Karpas-422 (cell line): ENCODE measurements around the gene RNF115. TPM values are rescaled to one million over a fixed set of nuclear protein-coding genes. Genes with fewer than 3 reads are reported as not detected.
A peak's percentile ranks its signal among the peaks of the same experiment; 100 is the strongest.
"Not testable (repeated sequence)": the region's sequence is repeated elsewhere in the genome, so short reads cannot be mapped to it uniquely, and the experiment has no call there.

ENCODE experiments used
- DNase-seq: peaks from one replicate; pipeline ENCODE4 v3.0.0-alpha.2; 2015
- H2AFZ ChIP-seq: fragments of 200-600 bp; sonication (generic); 2 replicates; pipeline ENCODE4 v1.6.1; 2014; ENCODE audit warnings: antibody characterized with exemption, low read length, mixed read lengths
- H3K27ac ChIP-seq: fragments of 200-600 bp; sonication (generic); 2 replicates; pipeline ENCODE4 v1.5.1; 2014; ENCODE audit warnings: mild to moderate bottlenecking, low read length, moderate library complexity
- H3K27me3 ChIP-seq: fragments of 200-600 bp; sonication (generic); 2 replicates; pipeline ENCODE4 v1.6.1; 2014; ENCODE audit warnings: low read length, mixed read lengths
- H3K36me3 ChIP-seq: fragments of 200-600 bp; sonication (generic); 2 replicates; pipeline ENCODE4 v1.6.1; 2014; ENCODE audit warnings: low read length, mixed read lengths; ENCODE audit not compliant: insufficient read depth
- H3K4me1 ChIP-seq: fragments of 200-600 bp; sonication (generic); 2 replicates; pipeline ENCODE4 v1.6.1; 2014; ENCODE audit warnings: mild to moderate bottlenecking, low read length, mixed read lengths
- H3K4me2 ChIP-seq: fragments of 200-600 bp; sonication (generic); 2 replicates; pipeline ENCODE4 v1.6.1; 2014; ENCODE audit warnings: low read length, low read depth, mild to moderate bottlenecking; ENCODE audit not compliant: poor library complexity, severe bottlenecking
- H3K4me3 ChIP-seq: fragments of 200-600 bp; sonication (generic); 2 replicates; pipeline ENCODE4 v1.5.1; 2014; ENCODE audit warnings: mild to moderate bottlenecking, antibody characterized with exemption, low read length, mixed read lengths
- H3K79me2 ChIP-seq: fragments of 200-600 bp; sonication (generic); 2 replicates; pipeline ENCODE4 v1.6.1; 2014; ENCODE audit warnings: mild to moderate bottlenecking, low read length, mixed read lengths
- H3K9ac ChIP-seq: fragments of 200-600 bp; sonication (generic); 2 replicates; pipeline ENCODE4 v1.6.0; 2014; ENCODE audit warnings: low read length
- H3K9me2 ChIP-seq: fragments of 200-600 bp; sonication (generic), shearing (Covaris generic); replicated peaks from 2 replicates; pipeline ENCODE4 v1.6.0; 2014; ENCODE audit warnings: mild to moderate bottlenecking, low read length, moderate library complexity; ENCODE audit not compliant: insufficient read depth
- H3K9me3 ChIP-seq: fragments of 300-700, 200-600 bp; sonication (generic); 2 replicates; pipeline ENCODE4 v1.6.1; 2014; ENCODE audit warnings: low read length, mixed read lengths
- H4K20me1 ChIP-seq: fragments of 200-600 bp; sonication (generic); 2 replicates; pipeline ENCODE4 v1.6.1; 2014; ENCODE audit warnings: mild to moderate bottlenecking, antibody characterized with exemption, low read length, low read depth; ENCODE audit not compliant: insufficient read depth
- total RNA-seq: library from RNA; depleted of rRNA; stranded (reverse); fragments of >200 nt; shearing (Covaris generic); gene quantifications from 2 replicates; pipeline ENCODE4 v1.2.3, GENCODE V29; 2014; ENCODE audit warnings: low replicate concordance

Gene RNF115
- total RNA-seq, 1 experiment from 2014 or later, result 21.8 TPM

DNA sequence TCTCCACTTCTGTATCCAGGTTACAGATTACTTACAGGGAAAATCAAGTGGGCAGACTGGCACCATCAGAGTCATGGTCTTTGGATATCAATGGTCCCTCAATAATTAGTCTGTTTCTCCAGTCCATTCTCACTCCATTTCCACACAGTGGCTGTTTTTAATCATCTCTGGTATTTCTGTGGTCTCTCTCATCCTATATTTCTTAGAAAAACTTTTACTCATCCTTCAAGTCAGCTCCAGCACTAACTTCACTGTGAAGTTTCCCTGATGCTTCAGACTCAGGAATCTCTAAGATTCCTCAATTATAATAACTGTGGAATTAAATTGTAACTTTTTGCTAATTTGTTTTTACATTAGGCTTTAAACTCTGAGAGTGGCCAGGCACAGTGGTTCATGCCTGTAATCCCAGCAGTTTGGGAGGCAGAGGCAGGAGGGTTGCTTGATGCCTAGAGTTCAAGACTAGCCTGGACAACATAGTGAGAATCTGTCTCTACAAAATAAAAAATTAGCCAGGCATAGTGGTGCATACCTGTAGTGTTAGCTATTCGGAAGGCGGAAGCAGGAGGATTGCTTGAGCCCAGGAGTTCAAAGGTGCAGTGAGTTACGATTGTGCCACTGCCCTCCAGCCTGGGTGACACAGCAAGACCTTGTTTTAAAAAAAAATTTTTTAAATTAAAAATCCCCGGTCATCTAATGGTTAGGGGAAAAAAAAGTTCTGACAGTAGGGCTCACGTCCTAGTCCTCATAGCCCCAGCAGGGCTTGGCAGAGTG lies 94.0 kb downstream of the RNF115 start:
- Histone ChIP-seq H3K4me3 (no peak overlapping the region), H3K4me2 (no peak overlapping the region), H3K9me3 (no peaks in the 10 kb centered on the region), H3K36me3 (no peaks in the 10 kb centered on the region), H3K9ac (no peak overlapping the region), H4K20me1 (no peaks in the 10 kb centered on the region), H3K27me3 (no peaks in the 10 kb centered on the region), H3K79me2 (no peaks in the 10 kb centered on the region), H2AFZ (no peak overlapping the region), H3K27ac (no peak overlapping the region), H3K4me1 (peaks cover 11% of the 10 kb centered on the region), H3K9me2 (no peaks in the 10 kb centered on the region)
- DNase-seq, result no peak

DNA sequence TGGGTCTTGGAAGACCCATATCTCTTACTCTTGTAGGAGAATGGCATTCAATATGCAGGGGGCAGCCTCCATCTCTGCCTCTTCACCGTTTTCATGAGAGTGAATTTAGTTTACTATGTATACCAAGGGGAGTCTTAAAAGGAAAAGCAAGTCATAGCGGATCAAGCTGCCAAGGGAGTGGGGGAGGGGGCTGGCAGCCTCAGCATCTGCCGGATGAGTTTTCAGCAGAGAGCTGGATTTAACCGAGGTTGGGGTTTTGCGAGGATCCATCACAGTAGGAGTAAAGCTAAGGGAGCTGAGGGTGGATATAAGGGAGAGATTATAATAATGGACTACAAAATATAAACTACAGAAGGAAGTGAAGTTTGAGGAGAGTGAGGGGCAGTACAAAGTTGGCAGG lies 94.7 kb downstream of the RNF115 start:
- no peak overlapping the region for H3K27ac ChIP-seq

DNA sequence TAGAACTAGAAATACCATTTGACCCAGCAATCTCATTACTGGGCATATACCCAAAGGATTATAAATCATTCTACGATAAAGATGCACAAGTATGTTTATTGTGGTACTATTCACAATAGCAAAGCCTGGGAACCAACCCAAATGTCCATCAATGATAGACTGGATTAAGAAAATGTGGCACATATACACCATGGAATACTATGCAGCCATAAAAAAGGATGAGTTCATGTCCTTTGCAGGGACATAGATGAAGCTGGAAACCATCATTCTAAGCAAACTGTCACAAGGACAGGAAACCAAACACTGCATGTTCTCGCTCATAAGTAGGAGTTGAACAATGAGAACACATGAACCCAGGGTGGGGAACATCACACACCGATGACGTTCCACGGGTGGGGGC lies 97.7 kb downstream of the RNF115 start:
- H3K27ac ChIP-seq, H2AFZ ChIP-seq, H4K20me1 ChIP-seq, H3K4me2 ChIP-seq, H3K79me2 ChIP-seq, H3K36me3 ChIP-seq, H3K27me3 ChIP-seq, H3K9me2 ChIP-seq, H3K9me3 ChIP-seq, H3K4me1 ChIP-seq, DNase-seq, H3K9ac ChIP-seq, H3K4me3 ChIP-seq: not testable (repeated sequence)

More for the DNA sequence above, 94.7 kb downstream of the RNF115 start:
- Histone ChIP-seq H3K79me2 (no peaks in the 10 kb centered on the region), H3K4me1 (peaks cover 7% of the 10 kb centered on the region), H3K9ac (no peak overlapping the region), H3K36me3 (no peaks in the 10 kb centered on the region), H4K20me1 (no peaks in the 10 kb centered on the region), H2AFZ (no peak overlapping the region), H3K9me3 (no peaks in the 10 kb centered on the region), H3K9me2 (no peaks in the 10 kb centered on the region), H3K27me3 (no peaks in the 10 kb centered on the region), H3K4me2 (no peak overlapping the region), H3K4me3 (no peak overlapping the region)
- no peak for DNase-seq

DNA sequence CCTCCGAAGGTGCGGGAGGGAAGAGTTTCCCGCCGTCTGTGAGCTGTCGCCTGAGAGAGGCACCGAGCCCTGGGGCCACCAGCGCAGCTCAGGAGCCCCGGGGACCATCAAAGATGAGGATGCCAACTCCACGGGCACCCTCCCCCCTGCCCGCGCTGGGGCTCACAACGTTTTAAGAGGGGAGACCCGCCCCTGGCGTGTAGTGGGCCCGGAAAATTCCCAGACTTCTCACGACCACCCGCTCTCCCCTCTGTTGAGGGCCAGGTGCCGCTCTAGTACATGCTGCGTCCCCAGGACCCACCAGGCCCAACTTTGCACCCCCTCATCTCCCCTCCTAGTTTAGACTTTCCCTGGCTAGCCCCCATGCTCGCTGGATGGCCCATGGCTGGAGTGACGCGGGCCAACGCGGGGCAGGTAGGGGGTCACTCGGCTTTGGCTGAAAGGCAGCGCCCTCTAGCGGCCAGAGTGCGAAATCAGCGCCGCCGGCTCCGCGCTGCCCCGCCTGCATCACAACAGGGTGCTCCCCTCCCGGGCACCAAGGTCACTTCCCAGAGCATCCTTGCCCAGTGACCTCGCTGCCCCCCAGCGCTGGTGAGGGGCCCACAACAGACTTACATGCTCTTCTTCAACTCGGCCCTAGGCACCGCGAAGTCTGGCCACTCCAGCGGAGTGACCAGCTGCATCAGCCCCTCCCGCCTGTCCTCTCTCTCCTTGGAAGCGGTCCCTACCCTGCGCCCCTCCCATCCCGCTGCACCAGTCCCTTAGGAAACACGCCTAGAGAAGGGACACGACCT lies 102.8 kb downstream of the RNF115 start:
- Histone ChIP-seq H3K27ac (no peak overlapping the region), H3K9ac (0 out of 2 replicates have a peak overlapping the region, but pooled peaks have one; percentile 19)

GRCh38 chr1:145720556-145720877 lies 103.4 kb downstream of the RNF115 start:
- H3K27ac ChIP-seq, result no peak overlapping the region

More for the DNA sequence above, 102.8 kb downstream of the RNF115 start:
- Histone ChIP-seq H3K4me1 (peaks cover 7% of the 10 kb centered on the region), H3K9me3 (no peaks in the 10 kb centered on the region), H3K4me3 (no peak overlapping the region), H3K9me2 (no peaks in the 10 kb centered on the region), H4K20me1 (no peaks in the 10 kb centered on the region), H3K4me2 (no peak overlapping the region), H3K36me3 (no peaks in the 10 kb centered on the region), H2AFZ (no peak overlapping the region), H3K27me3 (no peaks in the 10 kb centered on the region), H3K79me2 (no peaks in the 10 kb centered on the region)
- peak; percentile 82 for DNase-seq

GRCh38 chr1:145719230-145720079 lies 104.4 kb downstream of the RNF115 start, which contains the start of gene CD160:
Gene CD160 (plus strand): TSS chr1:145719499. CDS start chr1:145728328, 8,829 bp downstream.
- no peak for DNase-seq

More at GRCh38 chr1:145720556-145720877, 103.4 kb downstream of the RNF115 start:
- Histone ChIP-seq H3K27me3 (no peaks in the 10 kb centered on the region), H2AFZ (no peak overlapping the region), H3K9ac (no peak overlapping the region), H3K4me1 (peaks cover 7% of the 10 kb centered on the region), H3K9me2 (no peaks in the 10 kb centered on the region), H3K36me3 (no peaks in the 10 kb centered on the region), H3K4me2 (no peak overlapping the region), H4K20me1 (no peaks in the 10 kb centered on the region), H3K4me3 (no peak overlapping the region), H3K79me2 (no peaks in the 10 kb centered on the region), H3K9me3 (no peaks in the 10 kb centered on the region)
- DNase-seq, result no peak

GRCh38 chr1:145718465-145718864 lies 105.4 kb downstream of the RNF115 start:
- not testable (repeated sequence) for H2AFZ ChIP-seq, H3K79me2 ChIP-seq, H4K20me1 ChIP-seq, H3K9ac ChIP-seq, H3K27ac ChIP-seq, H3K9me2 ChIP-seq, H3K36me3 ChIP-seq, H3K27me3 ChIP-seq, H3K4me3 ChIP-seq, H3K9me3 ChIP-seq, H3K4me1 ChIP-seq, H3K4me2 ChIP-seq, DNase-seq

More at GRCh38 chr1:145719230-145720079, 104.4 kb downstream of the RNF115 start, which contains the start of gene CD160:
- no peaks in the 10 kb centered on the region for H3K27me3 ChIP-seq
- H3K9me2 ChIP-seq, result no peaks in the 10 kb centered on the region
- no peaks in the 10 kb centered on the region for H3K36me3 ChIP-seq
- H3K4me2 ChIP-seq, result no peak within 1 kb of the TSS
- no peaks in the 10 kb centered on the region for H3K79me2 ChIP-seq
- peaks cover 7% of the 10 kb centered on the region for H3K4me1 ChIP-seq
- no peak within 1 kb of the TSS for H2AFZ ChIP-seq
- H3K27ac ChIP-seq, result no peak within 1 kb of the TSS
- H3K9me3 ChIP-seq, result no peaks in the 10 kb centered on the region
- H4K20me1 ChIP-seq, result no peaks in the 10 kb centered on the region
- H3K4me3 ChIP-seq, result no peak within 1 kb of the TSS
- H3K9ac ChIP-seq, result no peak within 1 kb of the TSS

GRCh38 chr1:145717833-145718232 lies 106.1 kb downstream of the RNF115 start:
- H3K4me3 ChIP-seq, result no peak overlapping the region
- no peaks in the 10 kb centered on the region for H3K36me3 ChIP-seq
- H3K27ac ChIP-seq, result no peak overlapping the region
- no peaks in the 10 kb centered on the region for H3K79me2 ChIP-seq
- no peaks in the 10 kb centered on the region for H3K9me2 ChIP-seq
- H3K9ac ChIP-seq, result no peak overlapping the region
- no peaks in the 10 kb centered on the region for H4K20me1 ChIP-seq
- no peaks in the 10 kb centered on the region for H3K9me3 ChIP-seq
- DNase-seq, result no peak
- H2AFZ ChIP-seq, result no peak overlapping the region
- no peak overlapping the region for H3K4me2 ChIP-seq
- H3K4me1 ChIP-seq, result peaks cover 7% of the 10 kb centered on the region
- no peaks in the 10 kb centered on the region for H3K27me3 ChIP-seq
